CD14-positive monocyte (primary cell): Measurements from ENCODE around the gene KCNS3. TPM values are rescaled to one million over a fixed set of nuclear protein-coding genes. Genes with fewer than 3 reads are reported as not detected.
"Not testable (repeated sequence)": the region's sequence is repeated elsewhere in the genome, so short reads cannot be mapped to it uniquely, and the experiment has no call there.

Source experiments
- DNase-seq, 3 donors: peaks; one replicate each; pipeline ENCODE4 v3.0.0-alpha.2; 2011 to 2022
- H2AFZ ChIP-seq: 2 replicates; pipeline ENCODE4 v1.6.0; 2012; ENCODE audit warnings: mild to moderate bottlenecking, low read depth, low read length, inconsistent platforms; ENCODE audit not compliant: insufficient read depth, poor library complexity, severe bottlenecking
- H3K27ac ChIP-seq, 2 donors: 1 replicate in 1 of 2; 2 replicates in 1 of 2; pipeline ENCODE4 v1.5.1; 2012 to 2013; ENCODE audit warnings: low read length in 2 of 2, control low read depth in 1 of 2, inconsistent platforms in 1 of 2, low read depth in 1 of 2, mild to moderate bottlenecking in 1 of 2
- H3K27me3 ChIP-seq, 2 donors: one replicate each; pipeline versions ENCODE4 v1.6.0 to v1.6.1; 2011 to 2013; ENCODE audit warnings: low read length in 2 of 2; ENCODE audit not compliant: control insufficient read depth in 2 of 2, insufficient read depth in 2 of 2
- H3K36me3 ChIP-seq, 2 donors: replicated peaks in 1 of 2; 1 replicate in 1 of 2; 2 replicates in 1 of 2; pipeline versions ENCODE4 v1.5.1 to v1.6.1; 2012 to 2013; ENCODE audit warnings: low read length in 2 of 2, control low read depth in 1 of 2, inconsistent platforms in 1 of 2, mild to moderate bottlenecking in 1 of 2; ENCODE audit not compliant: insufficient read depth in 2 of 2, control insufficient read depth in 1 of 2
- H3K4me1 ChIP-seq, 2 donors: 1 replicate in 1 of 2; 2 replicates in 1 of 2; pipeline versions ENCODE4 v1.5.1 to v1.6.1; 2012 to 2013; ENCODE audit warnings: low read length in 2 of 2, control low read depth in 1 of 2, inconsistent platforms in 1 of 2, mild to moderate bottlenecking in 1 of 2, moderate library complexity in 1 of 2; ENCODE audit not compliant: insufficient read depth in 2 of 2, control insufficient read depth in 1 of 2
- H3K4me2 ChIP-seq: replicated peaks from 2 replicates; pipeline ENCODE3; 2012; ENCODE audit warnings: low read length, moderate library complexity, mild to moderate bottlenecking; ENCODE audit not compliant: poor library complexity, severe bottlenecking; ENCODE audit errors: extremely low read depth
- H3K4me3 ChIP-seq, 3 experiments: fragments of 200-600 bp in 1 of 3; sonication (generic) in 1 of 3; replicated peaks in 1 of 3; 1 replicate in 2 of 3; 2 replicates in 1 of 3; pipeline ENCODE4 v1.5.1; 2011 to 2013; ENCODE audit warnings: low read length in 3 of 3, mild to moderate bottlenecking in 3 of 3, control low read depth in 2 of 3, low read depth in 2 of 3, inconsistent platforms in 1 of 3, moderate library complexity in 1 of 3
- H3K79me2 ChIP-seq: 2 replicates; pipeline ENCODE4 v1.6.0; 2012; ENCODE audit warnings: mild to moderate bottlenecking, control low read depth, inconsistent platforms, low read length, moderate library complexity; ENCODE audit not compliant: insufficient read depth
- H3K9ac ChIP-seq: 2 replicates; pipeline ENCODE4 v1.6.0; 2017; ENCODE audit warnings: low read length, mild to moderate bottlenecking; ENCODE audit not compliant: insufficient read depth, poor library complexity, severe bottlenecking
- H3K9me3 ChIP-seq, 2 donors: replicated peaks in 1 of 2; 1 replicate in 1 of 2; 2 replicates in 1 of 2; pipeline versions ENCODE4 v1.5.1 to v1.6.1; 2012 to 2013; ENCODE audit warnings: low read length in 2 of 2, control low read depth in 1 of 2; ENCODE audit not compliant: control insufficient read depth in 1 of 2, insufficient read depth in 1 of 2
- H4K20me1 ChIP-seq: 2 replicates; pipeline ENCODE4 v1.6.0; 2012; ENCODE audit warnings: mild to moderate bottlenecking, low read length, control low read depth, moderate library complexity; ENCODE audit not compliant: insufficient read depth
- H3K27ac Mint-ChIP-seq, 7 donors: one replicate each; pipeline ENCODE4 v1.8.0; 2020; ENCODE audit warnings: mild to moderate bottlenecking in 7 of 7, mixed read lengths in 7 of 7, moderate library complexity in 6 of 7, inconsistent platforms in 2 of 7
- H3K27me3 Mint-ChIP-seq, 3 donors: one replicate each; pipeline ENCODE4 v1.8.0; 2021 to 2022; ENCODE audit warnings: low read depth in 3 of 3, mild to moderate bottlenecking in 3 of 3, mixed read lengths in 3 of 3, moderate library complexity in 3 of 3, inconsistent platforms in 1 of 3
- H3K36me3 Mint-ChIP-seq, 2 donors: one replicate each; pipeline ENCODE4 v1.8.0; 2020; ENCODE audit warnings: mixed read lengths in 2 of 2, inconsistent platforms in 1 of 2, mild to moderate bottlenecking in 1 of 2
- H3K4me1 Mint-ChIP-seq: one replicate; pipeline ENCODE4 v1.8.0; 2020; ENCODE audit warnings: mild to moderate bottlenecking, mixed read lengths
- H3K4me3 Mint-ChIP-seq, 2 donors: one replicate each; pipeline ENCODE4 v1.8.0; 2020; ENCODE audit warnings: mild to moderate bottlenecking in 2 of 2, mixed read lengths in 2 of 2, moderate library complexity in 1 of 2
- H3K9me3 Mint-ChIP-seq, 7 donors: one replicate each; pipeline ENCODE4 v1.8.0; 2020 to 2022; ENCODE audit warnings: mixed read lengths in 7 of 7, mild to moderate bottlenecking in 6 of 7, moderate library complexity in 6 of 7, inconsistent platforms in 2 of 7
- CTCF ChIP-seq: fragments of 200-600 bp; IDR thresholded peaks from one replicate; pipeline ENCODE4 v1.8.0; 2022; ENCODE audit warnings: antibody characterized with exemption, mild to moderate bottlenecking
- WGBS: methylation state at CpG from one replicate; pipeline ENCODE4 v1.1.5; 2013; ENCODE audit warnings: missing lambda C conversion rate; ENCODE audit not compliant: insufficient coverage; 5-methylcytosine and 5-hydroxymethylcytosine counted together
- intact Hi-C, 2 donors: fragments of 100-400 bp; cut with micrococcal nuclease; formaldehyde crosslinking; loops; one replicate each; pipeline versions ENCODE4 v1.15.0 to v1.15.1; 2023
- polyA plus RNA-seq, 3 donors: library from polyadenylated mRNA; depleted of rRNA in 1 of 3; unstranded in 2 of 3; stranded (reverse) in 1 of 3; fragments of 300-500 nt in 2 of 3; fragments of >200 nt in 1 of 3; fragmentation: Illumina TruSeq in 2 of 3; gene quantifications; 1 replicate in 2 of 3; 2 replicates in 1 of 3; pipeline ENCODE4 v1.2.3, GENCODE V29; 2012 to 2021

KCNS3 gene
- polyA plus RNA-seq, 3 donors, result not detected

DNA sequence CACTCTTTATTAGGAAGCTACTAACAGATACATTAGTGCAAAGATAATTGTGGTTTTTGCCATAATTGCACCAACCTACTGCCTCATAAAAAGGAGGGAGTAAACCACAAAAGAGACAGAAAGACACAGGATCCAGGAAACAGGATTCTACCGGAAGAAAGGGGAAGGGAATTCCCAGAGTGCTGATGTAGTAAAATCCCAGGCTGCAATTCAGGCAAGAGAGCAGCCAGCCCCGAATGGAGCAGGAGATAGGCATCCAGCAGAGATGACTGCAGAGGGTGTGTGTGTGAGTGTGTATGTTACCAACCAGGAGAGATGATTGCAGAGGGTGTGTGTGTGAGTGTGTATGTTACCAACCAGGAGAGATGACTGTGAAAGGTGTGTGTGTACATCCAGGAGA, 84.4 kb downstream of the KCNS3 start:
- Histone ChIP-seq H3K27me3 (no peaks in the 10 kb centered on the region), H2AFZ (no peak overlapping the region), H3K4me2 (no peak overlapping the region), H3K79me2 (no peaks in the 10 kb centered on the region), H4K20me1 (no peaks in the 10 kb centered on the region), H3K27ac (no peak overlapping the region), H3K4me1 (no peaks in the 10 kb centered on the region), H3K9me3 (no peaks in the 10 kb centered on the region), H3K36me3 (no peaks in the 10 kb centered on the region), H3K4me3 (no peak overlapping the region), H3K9ac (no peak overlapping the region)
- Mint-ChIP-seq H3K4me1 (no peaks in the 10 kb centered on the region), H3K4me3 (no peak overlapping the region), H3K27me3 (peaks cover 1 to 3% (median 3%) of the 10 kb centered on the region in 3 donors), H3K9me3 (peaks cover 0 to 3% (median 0%) of the 10 kb centered on the region in 7 donors), H3K27ac (no peak overlapping the region), H3K36me3 (no peaks in the 10 kb centered on the region)
- TF ChIP-seq CTCF, result no peak
- DNase-seq, result no peak
- 9% methylated on average over 2 of the region's 2 CpGs for WGBS
- intact Hi-C loops, result no loop called here

DNA sequence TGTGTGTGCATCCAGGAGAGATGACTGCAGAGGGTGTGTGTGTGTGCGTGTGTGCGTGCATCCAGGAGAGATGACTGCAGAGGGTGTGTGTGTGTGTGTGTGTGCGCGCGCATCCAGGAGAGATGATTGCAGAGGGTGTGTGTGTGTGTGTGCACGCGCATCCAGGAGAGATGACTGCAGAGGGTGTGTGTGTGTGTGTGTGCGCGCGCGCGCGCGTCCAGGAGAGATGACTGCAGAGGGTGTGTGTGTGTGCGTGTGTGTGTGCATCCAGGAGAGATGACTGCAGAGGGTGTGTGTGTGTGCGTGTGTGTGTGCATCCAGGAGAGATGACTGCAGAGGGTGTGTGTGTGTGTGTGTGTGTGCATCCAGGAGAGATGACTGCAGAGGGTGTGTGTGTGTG, 85.1 kb downstream of the KCNS3 start:
- H3K4me3 ChIP-seq, H3K36me3 ChIP-seq, H3K9me3 Mint-ChIP-seq, H3K27me3 Mint-ChIP-seq, intact Hi-C loops, H3K4me1 Mint-ChIP-seq, H3K79me2 ChIP-seq, H3K27me3 ChIP-seq, H3K9ac ChIP-seq, H3K4me1 ChIP-seq, H3K4me3 Mint-ChIP-seq, H3K36me3 Mint-ChIP-seq, DNase-seq, H4K20me1 ChIP-seq, H3K27ac Mint-ChIP-seq, H3K9me3 ChIP-seq, H2AFZ ChIP-seq, H3K27ac ChIP-seq, H3K4me2 ChIP-seq: not testable (repeated sequence)
- 93% methylated on average over 3 of the region's 16 CpGs for WGBS
